BJ (cell line): ENCODE data around the gene SREBF2. TPM values are rescaled to one million over a fixed set of nuclear protein-coding genes. Genes with fewer than 3 reads are reported as not detected.

ENCODE experiments used
- CTCF ChIA-PET: fragments of 350-600 bp; formaldehyde crosslinking; extraction: SDS; loops from one replicate; lab custom pipeline; 2021; ENCODE audit warnings: antibody characterized with exemption, inconsistent platforms; lab: Yijun Ruan, JAX
- POLR2A ChIA-PET: fragments of 300-600 bp; sonication (Branson Sonifier 250); formaldehyde crosslinking; extraction: SDS; loops from one replicate; lab custom pipeline; 2021; ENCODE audit warnings: antibody characterized with exemption; lab: Charles Lee
- DNase-seq: peaks from one replicate; pipeline ENCODE4 v3.0.0-alpha.2; 2011; ENCODE audit warnings: low read depth
- H3K27me3 ChIP-seq: 2 replicates; pipeline ENCODE4 v1.6.0; 2011; ENCODE audit warnings: low read length; ENCODE audit not compliant: control insufficient read depth, insufficient read depth
- H3K36me3 ChIP-seq: 2 replicates; pipeline ENCODE4 v1.5.1; 2011; ENCODE audit warnings: low read length; ENCODE audit not compliant: control insufficient read depth, insufficient read depth
- H3K4me3 ChIP-seq: 2 replicates; pipeline ENCODE4 v1.5.1; 2011; ENCODE audit warnings: low read depth, mild to moderate bottlenecking, control low read depth, low read length
- polyA plus RNA-seq: library from polyadenylated mRNA; depleted of rRNA; stranded (reverse); fragments of >200 nt; gene quantifications from 2 replicates; pipeline ENCODE4 v1.2.3, GENCODE V29; 2011
- TF ChIP-seq, protein P1 (sequence below): IDR thresholded peaks from 2 replicates; pipeline ENCODE4 v1.5.1; 2011; ENCODE audit warnings: low read depth, mild to moderate bottlenecking, control low read depth, inconsistent platforms, low read length, moderate library complexity; ENCODE audit not compliant: insufficient read depth

Gene SREBF2
- polyA plus RNA-seq, 1 experiment: 26.2 TPM

DNA sequence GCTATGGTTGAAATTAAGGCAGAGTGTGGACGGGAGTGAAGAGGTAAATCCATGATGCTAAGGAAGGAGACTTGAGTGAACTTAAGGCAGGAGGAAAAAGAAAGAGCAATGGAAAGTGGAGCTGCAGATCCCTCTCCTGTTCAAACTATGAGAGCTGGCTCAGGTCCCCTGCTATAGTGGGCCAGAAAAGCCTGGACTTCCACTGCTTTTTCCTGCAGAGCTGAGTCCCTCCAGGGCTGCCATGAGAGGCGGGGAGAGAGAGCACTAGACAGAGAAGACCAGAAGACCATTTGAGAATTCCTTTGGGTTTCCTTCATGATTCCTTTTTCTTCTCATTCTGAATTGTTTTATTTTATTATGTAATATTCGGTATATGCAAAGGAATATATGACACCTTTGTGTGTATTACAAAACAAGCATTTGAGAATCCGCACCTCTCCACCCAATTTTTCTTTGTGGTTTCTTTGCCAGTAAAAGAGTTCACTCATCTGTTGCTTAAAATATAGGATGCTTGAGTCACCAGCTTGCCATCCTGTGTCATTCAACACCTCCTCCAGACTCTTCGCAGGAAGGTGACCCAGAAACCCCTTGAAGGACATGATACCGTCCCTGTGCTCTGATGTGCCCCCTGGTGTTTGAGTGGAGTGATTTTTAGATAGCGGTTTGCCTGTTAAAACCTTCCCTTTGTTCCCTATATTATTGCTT, 24.4 kb downstream of the SREBF2 start:
- ChIA-PET CTCF (interaction anchor here (0.7 to 4.0 kb wide), 14 partner anchors 10 to 160 kb away, joined by 3 to 13 read pairs (median 3); partner anchors contain the start of gene SREBF2), POLR2A (no interaction called here)
- no peak for DNase-seq
- H3K36me3 ChIP-seq: no peaks in the 10 kb centered on the region
- no peak overlapping the region for H3K4me3 ChIP-seq
- TF ChIP-seq, protein P1, sequence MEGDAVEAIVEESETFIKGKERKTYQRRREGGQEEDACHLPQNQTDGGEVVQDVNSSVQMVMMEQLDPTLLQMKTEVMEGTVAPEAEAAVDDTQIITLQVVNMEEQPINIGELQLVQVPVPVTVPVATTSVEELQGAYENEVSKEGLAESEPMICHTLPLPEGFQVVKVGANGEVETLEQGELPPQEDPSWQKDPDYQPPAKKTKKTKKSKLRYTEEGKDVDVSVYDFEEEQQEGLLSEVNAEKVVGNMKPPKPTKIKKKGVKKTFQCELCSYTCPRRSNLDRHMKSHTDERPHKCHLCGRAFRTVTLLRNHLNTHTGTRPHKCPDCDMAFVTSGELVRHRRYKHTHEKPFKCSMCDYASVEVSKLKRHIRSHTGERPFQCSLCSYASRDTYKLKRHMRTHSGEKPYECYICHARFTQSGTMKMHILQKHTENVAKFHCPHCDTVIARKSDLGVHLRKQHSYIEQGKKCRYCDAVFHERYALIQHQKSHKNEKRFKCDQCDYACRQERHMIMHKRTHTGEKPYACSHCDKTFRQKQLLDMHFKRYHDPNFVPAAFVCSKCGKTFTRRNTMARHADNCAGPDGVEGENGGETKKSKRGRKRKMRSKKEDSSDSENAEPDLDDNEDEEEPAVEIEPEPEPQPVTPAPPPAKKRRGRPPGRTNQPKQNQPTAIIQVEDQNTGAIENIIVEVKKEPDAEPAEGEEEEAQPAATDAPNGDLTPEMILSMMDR: peak; percentile 66
- no peaks in the 10 kb centered on the region for H3K27me3 ChIP-seq

DNA sequence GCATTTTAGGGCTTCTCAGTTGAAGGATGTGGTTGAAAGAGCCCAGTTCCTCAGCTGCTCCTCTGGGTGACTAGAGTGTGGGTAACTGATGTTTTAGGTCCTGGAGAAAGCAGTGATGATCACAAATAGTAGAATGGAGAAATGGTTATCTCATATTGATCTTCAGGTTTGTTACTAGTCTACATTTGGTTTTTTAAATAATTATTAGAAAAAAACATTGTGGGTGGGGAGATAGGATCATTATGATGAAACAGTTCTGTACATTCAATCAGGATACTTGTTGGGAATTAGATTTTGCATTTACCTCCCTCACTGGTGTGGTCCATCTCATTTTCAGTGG, 24.9 kb downstream of the SREBF2 start:
- CTCF ChIA-PET: interaction anchor here (0.9 to 4.0 kb wide), 12 partner anchors 10 to 160 kb away, joined by 3 to 13 read pairs (median 4); partner anchors contain the start of gene SREBF2
- POLR2A ChIA-PET: no interaction called here

DNA sequence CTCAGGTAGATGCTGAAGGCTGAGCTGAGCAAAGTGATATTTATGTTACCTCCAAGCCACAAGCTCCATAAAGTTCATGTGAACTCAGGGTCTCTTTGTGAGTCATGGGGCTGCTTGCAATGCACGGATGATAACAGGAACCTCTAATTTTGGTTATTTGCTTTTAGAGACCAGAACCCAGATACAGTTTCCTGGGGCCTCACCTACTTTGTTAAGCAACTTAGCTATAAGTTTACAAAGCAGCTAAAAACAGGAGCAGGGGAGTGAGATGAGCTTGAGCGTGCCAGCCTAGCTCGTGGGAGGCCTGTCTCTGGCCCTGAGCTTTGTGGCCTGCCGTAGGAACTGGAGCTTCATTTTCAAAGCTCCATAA, 29.2 kb downstream of the SREBF2 start:
- H3K4me3 ChIP-seq: no peak overlapping the region
- ChIA-PET CTCF (interaction anchor here (1.0 to 1.6 kb wide), 2 partner anchors 116 to 165 kb away, joined by 6 to 10 read pairs; no protein-coding TSS in a partner anchor), POLR2A (no interaction called here)
- TF ChIP-seq, protein P1: no peak
- H3K27me3 ChIP-seq: no peaks in the 10 kb centered on the region
- peaks cover 5% of the 10 kb centered on the region for H3K36me3 ChIP-seq
- no peak for DNase-seq

More for the DNA sequence above, 24.9 kb downstream of the SREBF2 start:
- no peak for DNase-seq
- TF ChIP-seq, protein P1: no peak
- no peaks in the 10 kb centered on the region for H3K27me3 ChIP-seq
- no peak overlapping the region for H3K4me3 ChIP-seq
- H3K36me3 ChIP-seq: no peaks in the 10 kb centered on the region

DNA sequence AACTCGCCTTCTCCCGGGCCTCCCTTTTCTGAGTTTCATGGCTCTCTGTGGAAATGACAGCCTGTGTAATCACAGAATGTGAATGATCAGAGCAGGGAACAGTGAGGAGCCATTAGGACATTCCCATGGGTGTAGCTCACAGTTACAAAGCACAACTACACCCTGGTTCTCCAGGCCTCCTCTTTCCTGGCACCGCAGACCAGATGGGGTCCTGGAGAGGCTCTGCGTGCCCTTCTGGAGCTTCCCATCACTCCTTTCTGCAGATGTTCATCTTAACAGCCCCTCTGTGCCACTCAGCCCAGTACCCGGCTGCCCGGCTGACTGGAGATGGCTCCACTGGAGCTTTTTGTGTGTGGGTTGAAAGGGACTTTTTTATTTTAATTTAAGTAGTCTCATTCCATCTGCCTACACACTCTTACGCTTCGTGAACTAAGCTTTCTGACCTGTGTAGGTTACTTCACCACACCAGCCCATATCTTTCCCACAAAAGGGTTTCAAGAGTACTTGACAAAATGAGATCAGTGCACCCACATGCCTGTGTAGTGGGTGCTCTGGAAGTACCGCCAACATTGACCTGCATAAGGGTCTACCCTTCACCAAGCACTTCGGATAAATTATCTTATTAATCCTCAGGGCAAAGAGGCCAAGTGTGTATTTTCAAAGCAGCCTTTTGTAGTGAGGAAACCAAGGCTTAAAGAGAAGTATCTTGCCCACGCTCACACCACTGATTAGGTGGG, 29.8 kb downstream of the SREBF2 start:
- Histone ChIP-seq H3K36me3 (peaks cover 6% of the 10 kb centered on the region), H3K4me3 (no peak overlapping the region), H3K27me3 (no peaks in the 10 kb centered on the region)
- ChIA-PET CTCF (interaction anchor here (1.0 to 1.6 kb wide), 2 partner anchors 117 to 166 kb away, joined by 6 to 10 read pairs; no protein-coding TSS in a partner anchor), POLR2A (no interaction called here)
- DNase-seq: no peak
- TF ChIP-seq, protein P1: no peak

DNA sequence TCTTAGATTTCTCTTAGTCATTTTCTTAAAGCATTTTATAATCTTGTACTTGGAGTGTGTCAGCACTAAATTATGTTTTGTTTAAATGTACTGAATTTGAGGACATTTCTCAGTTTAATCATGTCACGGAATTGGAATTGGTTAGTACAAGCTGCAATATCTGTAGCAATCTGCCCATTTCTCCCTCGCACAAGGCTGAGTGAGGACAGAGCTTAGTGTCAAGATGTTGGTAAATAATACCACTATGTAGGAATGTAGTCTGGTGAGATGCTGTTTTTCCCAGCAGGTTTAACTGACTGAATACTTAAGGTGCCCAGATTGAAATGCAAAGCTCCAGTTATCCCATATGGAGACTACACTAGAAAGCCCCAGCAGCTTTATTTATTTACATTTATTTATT, 30.6 kb downstream of the SREBF2 start:
- POLR2A ChIA-PET: no interaction called here
- Histone ChIP-seq H3K4me3 (no peak overlapping the region), H3K27me3 (no peaks in the 10 kb centered on the region), H3K36me3 (peaks cover 6% of the 10 kb centered on the region)
- CTCF ChIA-PET: interaction anchor here (0.9 to 1.0 kb wide), 2 partner anchors 8 to 166 kb away, joined by 3 to 4 read pairs; no protein-coding TSS in a partner anchor
- DNase-seq: no peak
- TF ChIP-seq, protein P1: no peak
